Heart left ventricle (tissue), 16 donors: Measurements from ENCODE around the gene CCDC47. TPM values are rescaled to one million over a fixed set of nuclear protein-coding genes. Genes with fewer than 3 reads are reported as not detected.

Experiments used
- ATAC-seq, 4 donors: fragments of 200-7000 bp; cut with Tn5 transposase; one replicate each; pipeline ENCODE4 v1.9.1; 2020 to 2022; ENCODE audit warnings: moderate library complexity in 4 of 4, mild to moderate bottlenecking in 3 of 4, moderate number of reproducible peaks in 1 of 4
- DNase-seq, 5 donors: peaks; one replicate each; pipeline ENCODE4 v3.0.0-alpha.2; 2020
- H3K27ac ChIP-seq, 12 donors: fragments of 200-600 bp; sonication (generic) in 4 of 12; one replicate each; pipeline versions ENCODE4 v1.5.0 to v1.8.0; 2016 to 2022; ENCODE audit warnings: mild to moderate bottlenecking in 2 of 12
- H3K27me3 ChIP-seq, 9 donors: fragments of 200-600 bp; sonication (generic) in 2 of 9; one replicate each; pipeline versions ENCODE4 v1.5.1 to v1.8.0; 2016 to 2022; ENCODE audit warnings: mild to moderate bottlenecking in 3 of 9
- H3K36me3 ChIP-seq, 9 donors: fragments of 200-600 bp; sonication (generic) in 2 of 9; one replicate each; pipeline versions ENCODE4 v1.5.0 to v1.8.0; 2018 to 2022; ENCODE audit warnings: mild to moderate bottlenecking in 2 of 9
- H3K4me1 ChIP-seq, 12 donors: fragments of 200-600 bp; sonication (generic) in 4 of 12; one replicate each; pipeline versions ENCODE4 v1.5.0 to v1.8.0; 2016 to 2022; ENCODE audit warnings: mild to moderate bottlenecking in 3 of 12
- H3K4me3 ChIP-seq, 12 donors: fragments of 200-600 bp; sonication (generic) in 4 of 12; one replicate each; pipeline versions ENCODE4 v1.5.0 to v1.8.0; 2017 to 2022; ENCODE audit warnings: mild to moderate bottlenecking in 9 of 12, moderate library complexity in 4 of 12
- H3K9me3 ChIP-seq, 12 donors: fragments of 200-600 bp; sonication (generic) in 4 of 12; one replicate each; pipeline versions ENCODE4 v1.5.0 to v1.8.0; 2016 to 2022; ENCODE audit warnings: mild to moderate bottlenecking in 1 of 12
- CTCF ChIP-seq, 12 donors: fragments of 200-600 bp; sonication (generic) in 4 of 12; IDR thresholded peaks; one replicate each; pipeline versions ENCODE4 v1.5.0 to v1.8.0; 2018 to 2022; ENCODE audit warnings: antibody characterized with exemption in 12 of 12, mild to moderate bottlenecking in 5 of 12
- POLR2A ChIP-seq, 2 donors: fragments of 450-650 bp; IDR thresholded peaks; one replicate each; pipeline ENCODE4 v1.6.1; 2017; ENCODE audit warnings: antibody characterized with exemption in 2 of 2, mild to moderate bottlenecking in 2 of 2, moderate library complexity in 2 of 2
- WGBS, 4 donors: extraction: QIAGEN DNeasy Blood & Tissue Kit in 2 of 4; methylation state at CpG; one replicate each; pipeline versions ENCODE4 v1.1.5 to v1.1.7; 2013 to 2018; 5-methylcytosine and 5-hydroxymethylcytosine counted together
- intact Hi-C, 10 donors: fragments of 100-400 bp; cut with DNase I; formaldehyde crosslinking; loops; one replicate each; pipeline versions ENCODE4 v1.11.1 to v1.14.2; 2022
- polyA plus RNA-seq, 2 donors: library from polyadenylated mRNA; stranded (reverse); fragments of 200-250 nt; gene quantifications; one replicate each; pipeline ENCODE4 v1.2.3, GENCODE V29; 2013
- total RNA-seq, 9 donors: library from RNA; depleted of rRNA in 2 of 9; stranded (reverse); fragments of >200 nt in 2 of 9; fragmentation: NEBNext Ultra II Directional in 3 of 9; extraction: Animal tissue kit (Norgen Biotek cat#: 25700) in 3 of 9; gene quantifications; one replicate each; pipeline versions ENCODE4 v1.1.0 to v1.2.4, GENCODE V29; 2016 to 2023
- donor health status: ischemic (EF 13 %, LVEDD 7.1; RV severe dilation, severe dysfunction).
- donor health status: healthy with polysubstance abuse.
- donor health status: DM: no; HTN: yes; CAD: no.
- donor health status: DM: no; HTN: no; CAD: no.
- donor health status: ischemic (EF 25% LVEDD 6.9; RV normal size, moderate dysfunction).
- donor health status: ischemic (EF 25% LVEDD 5.7; RV mildly dilated, moderate dysfunction).
- donor health status: healthy.
- donor health status: DM: yes; HTN: yes; CAD: no.
- donor health status: ischemic (EF 35%, LVEDD 5.7; RV mildly dilated, moderate dysfunction).
- donor health status: nonischemic (EF 11% LVEDD 7.7; RV severe dilation, severe dysfunction).
- donor health status: DM: yes; HTN: yes; CAD: no.
- donor health status: PGD.
- donor health status: ischemic (EF 29% LVEDD 5.4; RV normal size, mild dysfunction).
- donor health status: nonischemic (EF 23%, LVEDD 6.1; RV moderate dilation, normal function).

Gene CCDC47
- total and polyA plus RNA-seq, 11 donors: 38.4 to 139 (median 84.3) TPM

DNA sequence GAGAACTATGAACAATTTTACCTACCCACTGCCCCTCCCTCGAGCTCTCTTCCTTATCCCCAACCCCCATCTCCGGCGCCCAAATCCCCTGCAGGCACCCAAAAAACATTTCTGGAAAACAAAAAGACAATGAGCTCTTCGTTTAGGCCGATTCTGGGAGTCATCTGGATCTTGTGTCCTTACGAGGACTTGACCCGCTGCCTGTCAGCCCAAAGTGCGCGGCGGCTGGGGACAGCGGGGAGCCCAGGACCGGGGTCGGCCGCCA is 32.3 kb downstream of the CCDC47 start:
- intact Hi-C loops: loop anchor here in 2 of 10 donors (2.0 to 5.0 kb wide), 2 partner anchors 39 to 40 kb away; partner anchors contain the start of gene LIMD2 (in 2 of the 2)
- ATAC-seq: peak in 2 of 4 donors; percentile 1 to 53

DNA sequence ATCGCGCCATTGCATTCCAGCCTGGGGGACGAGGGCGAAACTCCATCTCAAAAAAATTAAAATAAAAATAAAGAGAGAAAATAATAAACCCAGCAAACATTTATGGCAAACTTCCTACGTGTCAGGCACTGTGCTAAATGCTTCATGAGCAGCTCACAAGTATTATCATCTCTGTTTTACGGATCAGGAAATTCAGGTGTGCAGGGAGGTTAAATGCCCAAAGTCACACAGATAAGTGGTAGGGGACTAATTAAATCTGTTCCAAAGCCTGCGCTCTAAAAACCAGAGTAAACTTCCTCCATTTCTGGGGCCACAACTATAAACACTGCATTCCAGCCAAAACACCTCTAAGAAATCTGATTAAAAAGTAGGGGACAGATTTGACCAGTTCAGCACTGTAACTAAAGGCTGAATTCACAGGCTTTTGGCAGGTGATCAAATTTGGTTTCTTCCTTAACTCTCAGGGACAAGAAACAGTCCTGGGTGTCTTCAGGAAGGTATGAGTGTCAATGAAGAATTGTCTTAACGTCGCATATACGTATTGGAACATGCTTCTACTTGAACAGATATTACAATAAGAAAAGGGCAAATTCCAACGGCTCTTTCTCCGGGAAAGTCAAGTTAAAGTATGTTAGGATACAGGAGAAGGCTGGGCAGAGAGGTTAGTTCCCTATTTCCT is 32.8 kb downstream of the CCDC47 start:
- no peaks in the 10 kb centered on the region for H3K27me3 ChIP-seq
- peaks cover 0 to 15% (median 11%) of the 10 kb centered on the region in 9 donors for H3K36me3 ChIP-seq
- H3K9me3 ChIP-seq: no peaks in the 10 kb centered on the region
- intact Hi-C loops: loop anchor here in 2 of 10 donors (2.0 to 5.0 kb wide), 2 partner anchors 38 to 40 kb away; partner anchors contain the start of gene LIMD2 (in 2 of the 2)
- DNase-seq (no peak), ATAC-seq (no peak)
- peak overlapping the region; percentile 61 to 95 (median 78) for H3K4me3 ChIP-seq
- WGBS, 4 donors: 41 to 44% (median 43%) methylated on average over 12 of the region's 12 CpGs
- TF ChIP-seq CTCF (IDR thresholded peaks at IDR 0.05) (no peak), POLR2A (IDR thresholded peaks at IDR 0.05) (no peak)
- peaks cover 0 to 22% (median 12%) of the 10 kb centered on the region in 12 donors for H3K4me1 ChIP-seq
- peak overlapping the region; percentile 56 to 96 (median 90) for H3K27ac ChIP-seq

More for the DNA sequence above, 32.3 kb downstream of the CCDC47 start:
- Histone ChIP-seq H3K4me1 (peaks cover 0 to 22% (median 12%) of the 10 kb centered on the region in 12 donors), H3K27me3 (no peaks in the 10 kb centered on the region), H3K36me3 (peaks cover 0 to 19% (median 16%) of the 10 kb centered on the region in 9 donors), H3K4me3 (peak overlapping the region; percentile 61 to 95 (median 78)), H3K27ac (peak overlapping the region; percentile 56 to 96 (median 90)), H3K9me3 (no peaks in the 10 kb centered on the region)
- TF ChIP-seq POLR2A (IDR thresholded peaks at IDR 0.05) (no peak), CTCF (IDR thresholded peaks at IDR 0.05) (no peak)
- peak in 1 of 5 donors; percentile 80 for DNase-seq
- 0 to 1% (median 1%) methylated on average over 14 of the region's 14 CpGs for WGBS, 4 donors

- intact Hi-C loops: no loop called here
- no peak for DNase-seq
Measured at GRCh38 chr17:63735691-63736090, 37.7 kb downstream of the CCDC47 start.

More at GRCh38 chr17:63735691-63736090, 37.7 kb downstream of the CCDC47 start:
- Histone ChIP-seq H3K4me1 (peaks cover 0 to 10% (median 6%) of the 10 kb centered on the region in 12 donors), H3K27me3 (no peaks in the 10 kb centered on the region), H3K4me3 (no peak overlapping the region), H3K36me3 (peaks cover 0 to 10% (median 0%) of the 10 kb centered on the region in 9 donors), H3K27ac (no peak overlapping the region), H3K9me3 (no peaks in the 10 kb centered on the region)
- WGBS, 4 donors: 94 to 99% (median 96%) methylated on average over 8 of the region's 8 CpGs
- TF ChIP-seq POLR2A (IDR thresholded peaks at IDR 0.05) (no peak), CTCF (IDR thresholded peaks at IDR 0.05) (no peak)
- ATAC-seq: no peak
